GM19395 (cell line): Measurements from ENCODE around the gene POLR1A.

Experiments used
- ATAC-seq: cut with Tn5 transposase; IDR thresholded peaks from one replicate; pipeline ENCODE4 v1.9.1; 2021; ENCODE audit warnings: mild to moderate bottlenecking, moderate library complexity; ENCODE audit not compliant: unreplicated experiment

Gene POLR1A

DNA sequence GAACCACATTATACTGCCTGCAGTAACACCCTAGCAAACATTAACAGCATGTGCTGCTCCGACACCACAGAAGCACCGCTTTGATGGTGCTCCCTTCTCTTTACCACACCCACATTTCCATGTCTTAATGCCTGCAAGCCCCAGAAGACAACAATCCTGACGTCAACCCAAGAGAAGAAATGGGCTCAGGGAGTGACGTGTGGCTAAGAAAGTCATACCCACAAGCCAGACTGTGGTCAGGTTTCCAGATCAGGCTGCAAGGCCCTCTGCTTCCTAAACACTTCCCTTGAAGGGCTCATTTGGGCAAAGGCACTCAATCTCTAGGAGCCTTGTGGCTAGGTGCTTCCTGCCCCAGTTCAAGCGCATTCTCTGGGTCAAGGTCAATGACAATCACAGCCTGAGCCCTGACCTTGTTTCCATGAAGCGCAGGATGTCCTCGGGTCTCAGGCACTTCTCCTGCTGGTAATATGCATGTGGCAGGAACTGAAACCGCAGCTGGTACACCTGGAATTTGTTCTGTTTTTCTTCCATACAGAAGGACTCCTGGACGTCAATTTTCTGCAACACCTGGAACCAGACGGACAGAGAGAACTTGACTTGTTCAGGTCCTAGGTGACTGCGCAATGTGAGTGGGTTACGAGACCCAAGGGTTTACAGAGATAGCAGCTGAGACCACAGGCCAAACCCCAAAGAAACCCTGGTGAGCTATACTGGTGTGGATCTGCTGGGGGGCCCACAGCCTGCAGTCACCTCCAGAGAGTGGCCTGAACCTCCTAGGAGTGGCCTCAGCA lies 67.2 kb downstream of the POLR1A start:
- no peak for ATAC-seq

DNA sequence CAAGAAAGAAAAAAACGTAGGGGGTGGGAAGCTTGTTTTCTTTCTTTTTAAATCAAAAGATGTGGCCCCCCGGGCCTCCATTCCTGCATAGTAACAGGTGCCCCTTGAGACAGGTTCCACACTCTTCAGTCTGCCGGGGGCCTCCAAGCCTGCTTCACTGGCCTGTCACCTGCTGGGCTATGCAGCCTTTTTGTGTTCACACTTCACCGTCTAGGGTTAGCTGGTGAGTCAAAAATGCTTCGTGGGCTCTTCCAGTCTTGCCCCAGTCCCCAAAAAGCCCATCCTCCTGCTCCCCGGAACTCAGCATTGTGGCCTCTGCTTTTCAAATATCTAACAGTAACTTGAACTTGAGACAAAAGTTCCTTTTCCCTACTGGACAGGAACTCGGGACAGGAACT lies 67.9 kb downstream of the POLR1A start:
- no peak for ATAC-seq

DNA sequence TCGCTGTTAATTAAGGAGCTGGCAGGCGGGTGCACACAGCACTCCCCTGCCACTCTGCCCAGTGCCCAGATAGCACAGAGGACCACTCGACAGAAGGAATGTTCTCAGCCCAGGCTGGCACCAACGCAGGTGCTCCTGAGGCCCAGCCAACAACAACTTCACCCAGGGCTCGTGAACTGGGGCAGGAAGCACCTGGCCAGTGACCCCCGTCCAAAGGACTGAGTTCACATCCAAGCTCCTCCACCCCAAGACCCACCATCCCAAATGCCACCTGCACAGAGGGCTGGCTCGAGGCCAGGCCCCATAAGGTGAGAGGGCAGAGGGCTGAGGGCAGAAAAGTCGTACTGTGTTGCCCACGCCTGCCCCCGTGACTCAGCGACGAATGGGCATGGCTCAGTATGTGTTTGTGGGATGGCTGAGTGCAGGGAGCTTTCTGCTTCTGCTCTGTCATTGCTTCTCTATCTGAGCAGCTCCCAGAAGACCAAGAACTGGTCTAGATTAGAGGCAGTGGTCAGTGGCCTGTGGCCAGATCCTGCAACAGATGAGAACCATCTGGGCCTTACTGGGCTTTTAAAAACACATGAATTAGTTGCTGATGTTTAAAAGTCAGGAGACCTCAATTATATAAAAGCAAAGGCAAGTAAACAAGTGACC lies 68.4 kb downstream of the POLR1A start:
- ATAC-seq: no peak

DNA sequence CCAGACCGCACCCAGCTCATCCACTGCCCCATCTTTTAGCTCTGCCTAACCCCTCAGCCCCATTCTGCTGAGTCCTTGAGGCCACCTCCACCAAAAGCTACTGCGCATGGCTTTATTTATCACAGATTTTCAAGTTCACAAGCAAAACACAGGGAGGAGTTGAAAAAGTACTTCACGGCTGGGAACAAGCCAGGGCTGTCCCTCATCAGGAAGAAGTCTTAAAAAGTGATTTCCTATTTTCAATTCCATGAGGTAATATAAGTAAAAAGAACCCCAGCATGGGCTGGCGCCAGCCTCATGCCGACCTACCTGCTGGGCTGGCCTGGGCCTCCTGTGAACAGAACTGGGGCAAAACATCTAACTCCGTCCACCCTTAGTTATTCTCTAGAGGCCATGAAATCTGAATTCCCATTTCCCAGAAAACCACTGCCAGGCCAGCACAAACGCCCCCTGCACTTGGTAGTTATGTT lies 69.0 kb downstream of the POLR1A start:
- ATAC-seq: no peak

DNA sequence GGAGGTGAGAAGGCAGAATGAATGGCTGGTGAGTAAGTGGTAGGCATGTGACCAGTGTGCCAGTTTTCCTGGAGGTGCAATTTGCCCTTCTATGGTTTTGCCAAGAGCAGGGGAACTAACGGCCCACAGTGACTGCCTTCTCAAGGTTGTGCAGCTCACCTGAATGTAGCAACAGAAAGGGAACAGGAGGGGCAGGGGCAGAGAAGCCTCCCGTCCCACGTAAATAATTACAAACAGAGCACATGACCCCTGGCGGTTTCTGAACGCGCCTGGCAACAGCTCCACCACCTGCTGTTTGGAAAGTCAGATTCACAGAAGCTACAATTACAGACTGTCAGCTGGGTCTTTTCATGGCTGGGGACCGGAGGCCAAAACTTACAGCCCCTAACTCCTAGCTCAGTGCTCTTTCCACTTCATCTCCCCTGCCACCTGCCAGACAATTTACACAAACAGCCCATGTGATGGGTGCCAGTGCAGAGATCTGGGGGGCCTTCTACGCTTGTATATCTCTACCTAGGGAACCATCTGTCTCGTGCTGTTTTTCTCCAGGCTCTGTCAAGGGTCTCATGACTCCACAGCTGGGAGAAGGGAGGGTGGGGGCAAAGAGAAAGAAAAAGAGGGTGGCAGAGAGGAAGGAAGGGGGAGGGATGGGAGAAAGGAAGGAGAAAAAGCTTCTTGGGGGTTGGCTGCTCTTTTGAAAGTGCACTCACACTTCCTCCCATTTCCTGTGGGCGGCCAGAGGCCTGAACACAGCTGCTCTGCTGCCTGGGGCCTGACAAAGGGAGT lies 69.6 kb downstream of the POLR1A start:
- peak; percentile 75 for ATAC-seq

DNA sequence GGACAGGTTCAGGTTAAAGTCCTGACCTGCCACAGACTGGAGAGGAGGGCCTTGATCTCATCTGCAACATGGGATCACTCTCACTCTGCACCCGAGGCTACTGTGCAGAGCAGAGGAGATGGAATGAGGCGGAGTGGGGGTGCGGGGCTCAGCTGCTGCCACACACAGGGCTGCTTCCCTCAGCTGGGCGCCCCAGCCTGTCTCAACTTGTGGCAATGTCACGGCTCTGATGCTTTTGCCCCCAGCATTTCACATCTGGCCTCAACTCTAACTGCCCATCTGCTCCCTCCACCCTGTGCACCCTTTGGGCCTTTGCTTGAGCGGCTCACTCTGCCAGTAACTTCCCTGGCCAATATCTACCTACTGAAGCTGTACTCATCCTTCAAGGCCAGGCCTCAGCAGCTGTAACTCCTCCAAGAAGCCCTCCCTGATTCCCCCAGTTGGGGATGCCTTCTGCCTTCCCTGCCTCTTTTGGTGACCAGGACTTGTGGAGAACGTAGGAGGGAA lies 70.3 kb downstream of the POLR1A start:
- ATAC-seq: no peak

DNA sequence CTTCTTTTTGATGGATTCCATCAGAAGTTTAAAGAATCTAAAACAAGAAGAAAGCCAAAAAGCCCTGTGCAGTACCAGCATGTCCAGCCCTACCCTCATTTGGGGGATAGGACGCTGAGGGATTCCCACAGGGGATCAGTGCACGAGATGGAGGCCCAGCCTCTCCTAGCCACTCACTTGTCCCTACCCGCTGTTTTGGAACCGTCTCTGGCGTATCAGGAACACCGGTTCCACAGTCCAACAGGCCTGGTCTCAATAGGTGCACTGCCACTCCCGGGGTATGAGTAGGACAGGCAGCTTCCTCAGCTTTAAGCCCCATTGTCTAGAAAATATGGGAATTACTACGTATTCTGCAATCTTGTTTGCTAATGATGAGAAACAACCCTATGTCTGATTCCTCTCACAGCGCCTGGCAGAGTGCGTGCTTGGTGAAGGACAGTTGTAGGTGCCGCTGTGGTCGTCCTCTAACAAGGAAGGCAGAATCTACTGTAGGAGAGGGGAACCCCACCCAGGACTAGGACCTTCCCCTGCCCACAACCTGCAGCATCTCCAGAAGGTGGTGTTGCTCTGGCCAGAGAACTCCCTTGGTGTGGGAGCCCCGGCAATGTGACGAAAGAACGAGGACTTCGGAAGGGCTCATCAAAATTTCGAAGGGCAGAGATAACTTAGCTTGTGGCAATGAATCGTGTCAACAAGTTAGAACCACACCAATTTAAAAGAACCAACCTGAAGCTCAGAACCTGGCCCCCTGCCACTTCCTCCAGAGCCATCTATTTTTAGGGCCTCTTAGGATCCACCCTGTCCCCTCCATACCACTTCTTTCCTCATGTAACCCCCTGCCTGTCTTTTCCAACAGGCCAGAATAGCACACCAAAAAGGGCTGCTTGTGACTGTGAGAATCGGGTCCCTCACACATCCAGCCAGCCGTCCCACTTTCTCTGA lies 71.7 kb downstream of the POLR1A start:
- no peak for ATAC-seq

DNA sequence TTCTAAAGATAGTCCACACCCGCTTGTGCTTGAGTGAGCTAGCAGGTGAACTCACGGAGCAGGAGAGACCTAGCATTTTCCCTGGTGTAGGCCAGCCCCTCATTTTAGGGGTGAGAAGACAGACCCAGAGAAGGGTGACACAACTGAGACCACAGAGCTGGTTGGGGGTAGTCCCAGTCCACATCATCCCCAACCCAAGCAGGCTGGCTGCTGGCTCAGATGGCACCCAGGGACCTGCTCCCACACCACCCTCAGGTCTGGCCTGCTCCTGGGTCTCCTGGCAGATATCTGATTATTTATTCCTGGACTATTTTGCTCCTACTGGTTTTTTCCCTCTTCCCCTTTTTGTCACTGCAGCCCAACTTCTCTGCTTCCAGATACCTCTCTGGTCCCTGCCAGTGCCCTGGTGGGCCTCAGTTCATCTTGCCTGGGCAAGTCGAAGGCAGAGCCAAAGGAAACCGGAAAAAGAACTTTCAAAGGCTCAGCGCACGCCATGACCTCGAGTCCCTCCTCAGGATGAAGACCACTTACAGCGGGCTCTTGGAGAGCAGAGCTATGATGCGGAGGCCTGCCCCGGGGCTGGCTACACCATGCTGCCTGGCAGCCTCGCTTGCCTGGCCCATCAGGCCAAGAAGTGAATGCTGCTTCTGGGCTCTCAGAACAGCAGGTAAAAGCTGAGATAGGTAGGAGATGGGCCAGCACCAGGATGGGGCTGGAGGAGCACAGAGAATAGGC lies 72.7 kb downstream of the POLR1A start:
- no peak for ATAC-seq

DNA sequence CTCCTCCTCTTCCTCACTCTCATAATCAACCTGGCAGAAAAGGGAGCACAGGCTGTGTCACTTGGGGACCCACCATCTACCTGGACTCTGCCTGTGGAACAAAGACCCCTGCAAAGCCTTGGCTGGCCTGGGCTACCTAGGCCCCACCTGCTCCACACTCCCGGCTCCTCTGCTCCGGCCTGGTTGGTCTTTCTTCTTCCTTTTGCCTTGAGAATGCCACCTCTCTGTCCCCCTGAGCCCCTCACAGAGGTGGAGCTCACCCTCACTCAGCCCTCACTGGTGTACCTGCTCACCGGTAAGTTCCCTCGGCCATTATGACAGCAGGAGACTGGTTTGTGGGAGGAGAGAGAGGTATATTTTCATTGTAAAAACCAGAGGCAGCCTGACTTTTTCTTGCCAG lies 74.1 kb downstream of the POLR1A start:
- no peak for ATAC-seq

DNA sequence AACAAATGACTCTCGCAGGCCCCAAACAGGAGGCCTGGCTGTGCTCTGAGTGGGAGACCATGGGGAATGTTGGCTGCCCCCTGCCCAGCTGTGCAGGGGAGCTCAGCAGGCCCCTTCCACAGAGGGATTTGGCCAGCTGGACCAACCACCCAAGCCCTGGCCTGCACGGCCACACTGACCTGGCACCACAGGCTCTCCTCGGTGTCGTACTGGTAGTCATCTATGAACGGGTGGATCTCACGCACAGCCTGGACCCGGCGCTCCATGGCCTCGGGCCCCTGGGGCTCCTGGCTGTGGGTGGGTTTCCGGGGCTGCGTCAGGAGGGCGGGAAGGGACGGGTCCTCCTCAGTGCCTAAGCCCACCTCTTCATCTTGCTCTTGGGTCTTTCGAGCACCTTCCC lies 74.5 kb downstream of the POLR1A start:
- ATAC-seq: no peak

DNA sequence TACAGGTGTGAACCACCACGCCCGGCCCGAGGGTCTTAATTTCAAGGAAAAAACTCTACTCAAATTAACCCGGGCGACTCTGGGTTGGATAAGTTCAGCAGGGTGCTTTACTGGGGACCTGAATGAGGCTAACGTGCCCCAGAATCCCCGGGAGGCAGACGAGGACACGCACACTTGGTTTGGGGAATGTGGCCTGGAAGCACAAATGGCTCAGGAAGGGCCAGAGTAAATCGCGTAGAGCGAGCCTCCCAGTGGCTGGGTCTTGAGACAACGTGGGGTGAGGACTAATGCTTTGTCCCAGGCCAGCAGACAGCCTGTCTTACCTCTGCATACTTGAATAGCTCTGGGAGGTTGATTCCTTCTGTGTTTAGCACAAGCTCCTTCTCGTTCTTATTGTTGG lies 75.8 kb downstream of the POLR1A start:
- ATAC-seq: no peak

DNA sequence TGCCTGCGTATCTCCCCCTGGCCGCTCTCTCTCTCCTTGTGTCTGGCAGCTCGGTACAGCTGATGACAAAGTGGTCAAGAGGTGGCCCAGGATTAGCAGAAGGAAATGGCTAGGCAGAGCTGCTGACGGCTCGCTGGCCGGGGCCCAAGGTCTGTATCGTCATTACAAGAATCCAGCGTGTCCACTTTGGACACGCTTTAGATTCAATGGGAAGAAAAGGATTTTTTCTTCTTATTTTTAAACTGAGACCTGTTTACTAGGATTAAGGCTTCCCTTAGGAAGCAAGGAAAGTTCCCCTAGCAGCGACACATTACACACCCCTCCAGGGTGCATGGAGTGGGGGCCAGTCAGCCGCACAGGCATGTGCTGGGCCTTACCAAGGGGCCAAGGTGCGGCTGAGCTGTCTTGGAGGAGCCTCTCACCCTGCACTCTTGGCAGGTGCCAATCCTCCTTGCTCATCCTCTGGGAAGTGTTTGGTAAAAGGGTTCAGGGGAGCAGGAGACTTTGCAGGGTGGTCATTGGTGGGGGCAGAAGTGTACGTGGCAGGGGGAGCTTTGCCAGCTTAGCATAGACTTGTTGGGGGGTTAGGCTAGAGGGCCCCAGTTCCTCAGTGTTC lies 76.8 kb downstream of the POLR1A start:
- no peak for ATAC-seq

DNA sequence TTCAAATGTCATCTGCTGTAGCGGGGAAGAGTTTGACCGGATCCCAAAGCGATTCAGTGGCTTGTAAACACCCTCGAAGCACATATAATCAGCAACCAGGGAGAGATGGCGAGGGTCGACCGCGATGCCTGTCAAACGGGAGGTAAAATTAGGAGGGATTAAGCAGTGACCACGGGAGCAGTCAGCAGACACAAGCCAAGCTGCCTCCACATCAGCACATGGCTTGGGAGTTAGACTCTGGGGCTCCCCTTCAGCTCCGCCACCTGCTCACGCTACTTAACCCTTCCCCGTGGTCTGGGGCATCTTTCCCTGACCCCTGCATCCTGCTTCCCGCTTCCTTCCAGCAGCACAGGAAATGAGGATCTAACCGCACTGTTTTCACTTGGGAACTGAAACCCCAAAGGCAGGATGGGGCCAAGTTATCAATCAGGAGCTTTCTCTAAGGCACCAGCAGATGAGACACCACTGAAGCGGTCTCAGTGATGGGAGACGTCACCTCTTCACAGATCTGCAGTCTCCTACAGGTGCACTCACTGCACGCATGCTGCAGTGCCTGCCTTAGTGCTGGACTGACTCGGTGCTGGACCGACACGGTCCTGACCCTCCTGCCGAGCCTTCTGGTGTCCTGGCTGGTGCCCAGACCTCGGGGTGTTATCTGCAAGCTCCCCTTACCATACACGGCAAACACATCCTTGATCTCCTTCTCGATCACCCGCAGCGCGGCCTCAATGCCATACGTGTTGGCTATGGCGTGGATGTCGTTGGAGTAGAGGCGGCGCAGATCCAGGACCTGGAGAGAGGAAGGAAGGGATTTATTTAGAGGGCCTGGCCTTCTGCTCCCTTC lies 77.5 kb downstream of the POLR1A start:
- ATAC-seq: no peak

DNA sequence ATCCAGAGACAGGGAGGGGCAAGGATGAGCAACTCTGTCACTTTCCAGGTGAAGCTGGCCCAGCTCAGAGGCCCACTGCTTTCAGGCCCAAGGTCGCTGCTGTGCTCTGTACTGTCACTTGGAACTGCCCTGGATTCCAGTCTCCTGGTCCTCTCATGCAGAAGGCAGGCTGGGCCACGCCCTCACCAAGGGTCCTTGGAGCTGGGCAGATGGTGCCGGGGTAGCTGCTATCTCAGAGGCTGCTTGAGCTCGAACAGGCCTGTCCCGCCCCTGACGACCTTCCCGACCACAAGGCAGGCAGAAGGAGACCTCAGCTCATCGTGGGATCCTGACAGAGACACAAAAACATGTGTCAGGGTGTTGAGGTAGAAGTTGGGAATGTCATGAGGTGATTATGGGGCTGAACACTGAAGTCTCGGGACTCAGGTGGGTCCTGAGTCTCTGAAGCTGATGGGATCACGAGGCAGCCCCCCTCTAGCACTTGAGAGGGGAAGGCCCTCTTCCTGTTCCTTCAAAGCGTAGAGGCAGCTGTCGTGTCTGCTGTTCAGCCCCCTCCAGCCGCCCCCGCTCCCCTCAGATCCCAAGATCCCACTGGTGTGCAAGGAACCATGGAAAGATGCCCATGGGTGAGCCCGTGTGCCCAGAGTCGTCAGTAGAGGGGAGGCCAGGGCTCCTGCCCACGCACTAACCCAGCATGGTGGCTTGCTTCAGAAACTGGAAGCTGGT lies 78.3 kb downstream of the POLR1A start:
- ATAC-seq: no peak

DNA sequence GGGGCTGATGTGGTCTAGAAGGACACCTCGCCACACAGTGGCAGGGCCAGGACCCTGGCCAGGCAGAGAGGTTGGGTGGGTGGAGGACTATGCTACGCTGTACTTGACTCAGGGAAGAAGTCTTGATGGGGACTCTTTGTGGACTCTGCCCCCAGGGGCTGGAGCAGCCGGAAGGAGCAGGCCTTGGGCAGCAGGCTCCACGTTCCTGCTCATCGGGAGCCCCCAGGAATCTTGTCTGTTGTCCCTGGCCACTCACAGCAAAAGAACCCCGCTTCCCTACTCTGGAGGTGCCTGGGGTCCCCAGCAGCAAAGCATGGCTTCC lies 79.0 kb downstream of the POLR1A start:
- no peak for ATAC-seq

DNA sequence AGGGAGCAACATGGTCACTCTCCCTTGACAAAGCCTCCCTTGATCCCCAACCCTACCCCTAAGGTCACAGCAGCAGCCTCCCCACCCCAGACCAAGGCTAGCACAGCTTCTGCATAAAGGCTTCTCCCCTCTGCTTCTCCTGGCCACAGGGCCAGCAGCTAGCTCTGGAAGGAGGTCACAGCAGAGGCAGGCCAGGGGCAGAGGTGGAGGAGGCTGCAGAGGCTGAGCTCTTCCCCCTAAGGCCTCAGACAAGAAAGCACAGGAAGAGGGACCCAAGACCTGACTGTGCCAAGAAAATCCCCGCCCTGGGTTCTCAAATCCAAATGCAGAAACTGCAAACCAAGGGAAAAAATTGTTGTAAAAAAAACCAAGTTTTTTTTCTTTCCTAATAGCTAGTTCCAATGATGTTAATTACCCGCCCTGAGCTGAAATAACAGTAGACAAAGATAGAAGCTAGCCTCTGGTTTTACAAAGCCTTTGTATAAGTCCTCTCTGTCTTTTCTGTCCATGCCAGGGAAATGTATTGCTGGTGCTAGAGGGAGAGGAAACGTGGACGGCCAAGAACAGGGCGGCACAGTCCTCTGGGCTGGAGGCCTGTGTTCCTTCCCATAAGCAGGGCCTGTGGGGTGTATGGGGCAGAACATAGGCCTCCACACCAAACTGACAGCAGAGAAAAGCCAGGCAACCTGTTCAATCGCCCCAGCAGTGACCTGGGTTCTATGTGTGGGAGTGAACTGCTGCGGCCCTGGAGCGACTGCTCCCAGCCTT lies 79.5 kb downstream of the POLR1A start:
- ATAC-seq: no peak

DNA sequence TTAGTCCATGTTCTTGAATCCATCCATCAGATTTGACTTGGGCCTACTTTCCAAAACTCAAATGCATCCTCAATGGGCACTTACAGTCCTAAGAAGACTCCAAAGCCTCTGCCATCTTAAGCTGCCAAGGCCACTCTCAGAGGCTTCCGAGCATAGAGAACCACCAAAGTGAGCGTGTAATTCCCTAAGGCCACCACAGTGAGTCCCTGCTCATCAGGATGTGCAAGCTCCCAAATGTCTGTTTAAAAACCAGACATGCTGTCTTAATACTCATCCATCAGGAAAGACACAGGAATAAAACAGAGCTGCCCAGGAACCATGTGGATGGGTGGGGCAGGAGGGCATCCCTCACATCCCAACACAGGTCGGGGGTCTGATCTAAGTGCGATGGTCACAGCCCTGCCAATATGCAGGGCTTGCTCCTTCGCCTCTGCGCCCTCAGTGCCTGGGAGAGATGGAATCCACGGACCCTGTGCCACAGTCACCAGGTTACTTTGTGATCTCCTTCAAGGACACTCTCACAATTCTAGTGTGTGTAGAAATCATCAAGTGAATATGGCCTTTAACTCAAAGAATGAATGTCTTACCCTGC lies 80.4 kb downstream of the POLR1A start:
- ATAC-seq: no peak
